ENCODE data around the gene NDST4. TPM values are rescaled to one million over a fixed set of nuclear protein-coding genes. Genes with fewer than 3 reads are reported as not detected.

The NDST4 gene
- total RNA-seq, 1 donor from 2014 or later: not detected

GRCh38 chr4:114782415-114783214 is 330.8 kb downstream of the NDST4 start:
- DNase-seq: no peak

GRCh38 chr4:114780205-114780604 is 333.2 kb downstream of the NDST4 start:
- no peak for DNase-seq
